LNCaP clone FGC (cell line): ENCODE results near the gene SMDT1.
"Not testable (repeated sequence)": the region's sequence is repeated elsewhere in the genome, so short reads cannot be mapped to it uniquely, and the experiment has no call there.

Experiments used
- DNase-seq: peaks from one replicate; pipeline ENCODE4 v3.0.0-alpha.2; 2011; ENCODE audit warnings: low read depth
- H3K4me3 ChIP-seq: 2 replicates; pipeline ENCODE4 v1.5.1; 2011; ENCODE audit warnings: mild to moderate bottlenecking, low read depth, low read length, control low read depth
- TF ChIP-seq, protein P1 (sequence below): IDR thresholded peaks from 2 replicates; pipeline ENCODE4 v1.5.1; 2012; ENCODE audit warnings: mild to moderate bottlenecking; ENCODE audit not compliant: control insufficient read depth, insufficient read depth; ENCODE audit errors: extremely low read depth

SMDT1 gene

DNA sequence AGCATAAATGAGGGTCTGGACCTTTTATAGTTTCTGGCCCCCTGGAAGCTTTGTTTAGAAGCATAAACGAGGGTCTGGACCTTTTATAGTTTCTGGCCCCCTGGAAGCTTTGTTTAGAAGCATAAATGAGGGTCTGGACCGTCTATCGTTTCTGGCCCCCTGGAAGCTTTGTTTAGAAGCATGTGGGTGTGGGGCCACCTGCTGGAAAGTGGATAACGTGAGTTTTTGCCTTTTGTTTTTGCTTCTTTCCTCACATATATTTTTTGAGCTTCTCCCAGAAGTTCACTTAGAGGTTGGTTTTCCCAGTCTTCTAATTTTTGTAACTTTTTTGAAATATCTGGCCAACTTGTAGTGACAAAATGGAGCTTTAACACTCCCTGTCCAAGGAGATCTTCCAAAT, 33.3 kb downstream of the SMDT1 start:
- not testable (repeated sequence) for H3K4me3 ChIP-seq, DNase-seq
- TF ChIP-seq, protein P1, sequence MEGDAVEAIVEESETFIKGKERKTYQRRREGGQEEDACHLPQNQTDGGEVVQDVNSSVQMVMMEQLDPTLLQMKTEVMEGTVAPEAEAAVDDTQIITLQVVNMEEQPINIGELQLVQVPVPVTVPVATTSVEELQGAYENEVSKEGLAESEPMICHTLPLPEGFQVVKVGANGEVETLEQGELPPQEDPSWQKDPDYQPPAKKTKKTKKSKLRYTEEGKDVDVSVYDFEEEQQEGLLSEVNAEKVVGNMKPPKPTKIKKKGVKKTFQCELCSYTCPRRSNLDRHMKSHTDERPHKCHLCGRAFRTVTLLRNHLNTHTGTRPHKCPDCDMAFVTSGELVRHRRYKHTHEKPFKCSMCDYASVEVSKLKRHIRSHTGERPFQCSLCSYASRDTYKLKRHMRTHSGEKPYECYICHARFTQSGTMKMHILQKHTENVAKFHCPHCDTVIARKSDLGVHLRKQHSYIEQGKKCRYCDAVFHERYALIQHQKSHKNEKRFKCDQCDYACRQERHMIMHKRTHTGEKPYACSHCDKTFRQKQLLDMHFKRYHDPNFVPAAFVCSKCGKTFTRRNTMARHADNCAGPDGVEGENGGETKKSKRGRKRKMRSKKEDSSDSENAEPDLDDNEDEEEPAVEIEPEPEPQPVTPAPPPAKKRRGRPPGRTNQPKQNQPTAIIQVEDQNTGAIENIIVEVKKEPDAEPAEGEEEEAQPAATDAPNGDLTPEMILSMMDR: peak; percentile 16; the same call in 1 of the 2 replicates

GRCh38 chr22:42114721-42115120, 35.2 kb downstream of the SMDT1 start:
- TF ChIP-seq, protein P1: no peak
- no peak overlapping the region for H3K4me3 ChIP-seq
- DNase-seq: no peak

GRCh38 chr22:42115420-42115830, 35.9 kb downstream of the SMDT1 start:
- not testable (repeated sequence) for DNase-seq, H3K4me3 ChIP-seq

GRCh38 chr22:42116848-42117424, 37.4 kb downstream of the SMDT1 start:
- no peak for DNase-seq
- TF ChIP-seq, protein P1: no peak
- H3K4me3 ChIP-seq: no peak overlapping the region

GRCh38 chr22:42120231-42121021, 40.9 kb downstream of the SMDT1 start:
- H3K4me3 ChIP-seq, DNase-seq: not testable (repeated sequence)

DNA sequence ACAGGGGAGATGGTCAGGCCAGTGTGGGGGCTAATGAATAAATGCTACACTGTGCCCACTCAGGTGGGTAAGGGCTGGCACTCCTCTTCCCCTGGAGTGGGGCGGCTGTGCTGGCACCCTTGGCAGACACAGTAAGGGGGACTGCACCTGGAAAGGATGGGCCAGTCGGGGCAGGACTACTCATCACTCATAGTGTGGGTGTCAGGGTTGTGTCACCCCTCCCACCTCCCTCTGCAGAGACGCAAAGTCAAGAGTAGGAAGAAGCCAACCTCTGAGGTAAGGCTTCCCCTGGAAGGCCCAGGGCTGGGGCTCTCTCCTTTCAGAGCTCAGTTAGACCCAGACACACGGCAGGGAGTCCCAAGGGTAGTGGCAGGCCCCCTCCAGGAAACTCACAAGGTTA, 44.0 kb downstream of the SMDT1 start:
- DNase-seq, H3K4me3 ChIP-seq: not testable (repeated sequence)

GRCh38 chr22:42127606-42128005, 48.1 kb downstream of the SMDT1 start:
- DNase-seq: no peak
- no peak overlapping the region for H3K4me3 ChIP-seq
- TF ChIP-seq, protein P1: no peak

DNA sequence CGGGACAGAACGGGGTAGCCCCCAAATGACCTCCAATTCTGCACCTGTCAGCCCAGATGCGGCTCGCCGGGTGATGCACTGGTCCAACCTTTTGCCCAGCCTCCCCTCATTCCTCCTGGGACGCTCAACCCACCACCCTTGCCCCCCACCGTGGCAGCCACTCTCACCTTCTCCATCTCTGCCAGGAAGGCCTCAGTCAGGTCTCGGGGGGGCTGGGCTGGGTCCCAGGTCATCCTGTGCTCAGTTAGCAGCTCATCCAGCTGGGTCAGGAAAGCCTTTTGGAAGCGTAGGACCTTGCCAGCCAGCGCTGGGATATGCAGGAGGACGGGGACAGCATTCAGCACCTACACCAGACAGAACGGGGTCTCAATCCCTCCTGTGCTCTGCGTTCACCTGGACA, 48.5 kb downstream of the SMDT1 start:
- DNase-seq, H3K4me3 ChIP-seq: not testable (repeated sequence)

DNA sequence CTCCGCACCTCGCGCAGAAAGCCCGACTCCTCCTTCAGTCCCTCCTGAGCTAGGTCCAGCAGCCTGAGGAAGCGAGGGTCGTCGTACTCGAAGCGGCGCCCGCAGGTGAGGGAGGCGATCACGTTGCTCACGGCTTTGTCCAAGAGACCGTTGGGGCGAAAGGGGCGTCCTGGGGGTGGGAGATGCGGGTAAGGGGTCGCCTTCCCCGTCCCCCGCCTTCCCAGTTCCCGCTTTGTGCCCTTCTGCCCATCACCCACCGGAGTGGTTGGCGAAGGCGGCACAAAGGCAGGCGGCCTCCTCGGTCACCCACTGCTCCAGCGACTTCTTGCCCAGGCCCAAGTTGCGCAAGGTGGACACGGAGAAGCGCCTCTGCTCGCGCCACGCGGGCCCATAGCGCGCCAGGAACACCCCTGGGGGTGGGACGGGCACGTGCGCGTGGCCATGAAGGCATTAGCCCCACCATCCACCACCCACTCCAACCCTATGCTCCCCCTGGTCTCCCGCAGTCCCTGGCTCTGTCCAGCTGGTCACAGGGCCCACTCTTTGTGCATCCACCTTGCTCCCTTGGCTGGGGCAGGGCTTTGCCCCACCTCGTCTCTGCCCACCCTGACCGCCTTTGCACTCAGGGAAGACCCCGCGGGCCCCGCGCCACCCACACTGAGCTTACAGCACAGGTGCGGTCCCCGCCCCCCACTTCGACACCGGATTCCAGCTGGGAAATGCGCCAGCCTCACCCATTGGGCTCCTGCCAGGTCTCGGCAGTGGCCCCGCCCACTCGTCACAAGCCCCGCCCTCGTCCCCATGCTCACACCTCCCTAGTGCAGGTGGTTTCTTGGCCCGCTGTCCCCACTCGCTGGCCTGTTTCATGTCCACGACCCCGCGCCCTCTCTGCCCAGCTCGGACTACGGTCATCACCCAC, 49.5 kb downstream of the SMDT1 start:
- not testable (repeated sequence) for DNase-seq, H3K4me3 ChIP-seq

DNA sequence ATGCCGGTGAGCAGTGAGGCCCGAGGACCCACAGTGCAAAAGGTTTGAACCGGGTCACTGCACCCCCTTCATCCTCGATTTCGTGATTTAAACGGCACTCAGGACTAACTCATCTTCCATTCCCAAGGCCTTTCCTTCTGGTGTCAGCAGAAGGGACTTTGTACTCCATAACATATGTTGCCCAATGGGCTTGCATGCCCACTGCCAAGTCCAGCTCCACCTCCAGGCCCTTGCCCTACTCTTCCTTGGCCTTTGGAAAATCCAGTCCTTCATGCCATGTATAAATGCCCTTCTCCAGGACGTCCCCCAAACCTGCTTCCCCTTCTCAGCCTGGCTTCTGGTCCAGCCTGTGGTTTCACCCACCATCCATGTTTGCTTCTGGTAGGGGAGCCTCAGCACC, 50.7 kb downstream of the SMDT1 start:
- H3K4me3 ChIP-seq, DNase-seq: not testable (repeated sequence)

GRCh38 chr22:42130639-42131431, 51.3 kb downstream of the SMDT1 start, which contains the start of gene CYP2D6:
Gene CYP2D6, minus strand, starts transcription at chr22:42130810. Its CDS starts 19 bp downstream, at chr22:42130791.
- not testable (repeated sequence) for DNase-seq, H3K4me3 ChIP-seq
